Prostate gland (tissue), 2 donors: ENCODE measurements around the gene M1AP. TPM values are rescaled to one million over a fixed set of nuclear protein-coding genes. Genes with fewer than 3 reads are reported as not detected.

ENCODE experiments used
- DNase-seq: peaks from one replicate; pipeline ENCODE4 v3.0.0-alpha.2; 2019; ENCODE audit warnings: low spot score
- H3K27ac ChIP-seq, 2 donors: fragments of 200-600 bp; sonication (generic); 2 replicates each; pipeline ENCODE4 v1.5.1; 2017 to 2019
- H3K27me3 ChIP-seq: fragments of 200-600 bp; sonication (generic); replicated peaks from 2 replicates; pipeline ENCODE4 v1.5.1; 2019; ENCODE audit not compliant: insufficient read depth
- H3K36me3 ChIP-seq, 2 donors: fragments of 200-600 bp; sonication (generic); 1 replicate in 1 of 2; 2 replicates in 1 of 2; pipeline versions ENCODE4 v1.5.1 to v1.8.1; 2017 to 2019
- H3K4me1 ChIP-seq: fragments of 200-600 bp; sonication (generic); replicated peaks from 2 replicates; pipeline ENCODE4 v1.5.1; 2019
- H3K4me3 ChIP-seq, 2 donors: fragments of 200-600 bp; sonication (generic); 2 replicates each; pipeline ENCODE4 v1.5.1; 2017 to 2019
- H3K9me3 ChIP-seq: fragments of 200-600 bp; sonication (generic); 2 replicates; pipeline ENCODE4 v1.5.1; 2017
- POLR2A ChIP-seq: fragments of 450-650 bp; IDR thresholded peaks from one replicate; pipeline ENCODE4 v1.6.1; 2016; ENCODE audit warnings: antibody characterized with exemption, mild to moderate bottlenecking
- POLR2AphosphoS5 ChIP-seq: sonication (generic); formaldehyde crosslinking; IDR thresholded peaks from one replicate; pipeline ENCODE4 v1.6.1; 2017; ENCODE audit warnings: antibody characterized with exemption
- WGBS: methylation state at CpG from one replicate; pipeline ENCODE4 v1.1.5; 2018; 5-methylcytosine and 5-hydroxymethylcytosine counted together
- intact Hi-C: fragments of 100-400 bp; cut with DNase I; formaldehyde crosslinking; loops from one replicate; pipeline ENCODE4 v1.14.2; 2022
- total RNA-seq, 2 donors: library from RNA; depleted of rRNA; stranded (reverse); fragments of >200 nt; gene quantifications; one replicate each; pipeline ENCODE4 v1.1.0, GENCODE V29; 2016
- TF ChIP-seq, protein P1 (sequence below), 4 experiments: fragments of 200-600 bp in 2 of 4; fragments of 450-650 bp in 2 of 4; sonication (generic) in 2 of 4; IDR thresholded peaks; 1 replicate in 3 of 4; 2 replicates in 1 of 4; pipeline ENCODE4 v1.5.1; 2016 to 2019; ENCODE audit warnings: antibody characterized with exemption in 4 of 4, mild to moderate bottlenecking in 2 of 4, moderate library complexity in 2 of 4

The M1AP gene
- total RNA-seq, 2 donors from 2014 or later = 0.18 to 10.9 TPM

DNA sequence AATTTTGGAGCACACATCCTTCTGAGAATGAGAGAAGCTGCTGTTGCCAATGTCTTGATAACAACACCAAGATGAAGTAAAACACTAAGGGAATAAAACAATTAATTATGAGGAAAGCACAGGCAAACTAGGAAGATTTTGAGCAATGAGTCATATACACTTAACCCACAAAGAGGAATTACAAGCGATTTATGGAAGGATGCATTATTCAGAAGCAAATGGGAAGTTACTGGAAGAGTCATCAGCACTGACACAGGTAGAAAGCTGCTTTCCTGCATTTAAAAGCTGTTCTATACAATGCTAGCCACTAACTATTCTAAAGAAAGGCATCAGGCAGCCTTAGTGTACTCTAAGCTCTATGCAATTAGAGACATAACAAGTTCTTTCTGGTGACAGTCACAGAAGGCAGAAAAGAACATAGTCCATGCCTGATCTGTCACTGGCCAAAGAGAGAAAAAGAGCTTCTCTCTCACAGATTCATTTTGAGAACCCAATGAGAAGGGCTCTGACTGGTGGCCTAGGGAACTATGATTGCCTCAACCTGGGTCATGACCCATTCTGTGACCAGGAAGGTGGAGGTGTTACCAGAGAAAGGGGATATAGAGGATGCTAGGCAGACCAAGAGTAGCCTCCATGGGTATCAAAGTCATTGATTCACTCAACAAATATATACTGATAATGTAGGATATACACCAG is 45.4 kb downstream of the M1AP start:
- Histone ChIP-seq H3K4me3 (no peak overlapping the region), H3K36me3 (no peaks in the 10 kb centered on the region), H3K27ac (no peak overlapping the region), H3K27me3 (no peaks in the 10 kb centered on the region), H3K9me3 (no peaks in the 10 kb centered on the region), H3K4me1 (no peaks in the 10 kb centered on the region)
- TF ChIP-seq POLR2AphosphoS5 (no peak), POLR2A (no peak)
- TF ChIP-seq, protein P1, sequence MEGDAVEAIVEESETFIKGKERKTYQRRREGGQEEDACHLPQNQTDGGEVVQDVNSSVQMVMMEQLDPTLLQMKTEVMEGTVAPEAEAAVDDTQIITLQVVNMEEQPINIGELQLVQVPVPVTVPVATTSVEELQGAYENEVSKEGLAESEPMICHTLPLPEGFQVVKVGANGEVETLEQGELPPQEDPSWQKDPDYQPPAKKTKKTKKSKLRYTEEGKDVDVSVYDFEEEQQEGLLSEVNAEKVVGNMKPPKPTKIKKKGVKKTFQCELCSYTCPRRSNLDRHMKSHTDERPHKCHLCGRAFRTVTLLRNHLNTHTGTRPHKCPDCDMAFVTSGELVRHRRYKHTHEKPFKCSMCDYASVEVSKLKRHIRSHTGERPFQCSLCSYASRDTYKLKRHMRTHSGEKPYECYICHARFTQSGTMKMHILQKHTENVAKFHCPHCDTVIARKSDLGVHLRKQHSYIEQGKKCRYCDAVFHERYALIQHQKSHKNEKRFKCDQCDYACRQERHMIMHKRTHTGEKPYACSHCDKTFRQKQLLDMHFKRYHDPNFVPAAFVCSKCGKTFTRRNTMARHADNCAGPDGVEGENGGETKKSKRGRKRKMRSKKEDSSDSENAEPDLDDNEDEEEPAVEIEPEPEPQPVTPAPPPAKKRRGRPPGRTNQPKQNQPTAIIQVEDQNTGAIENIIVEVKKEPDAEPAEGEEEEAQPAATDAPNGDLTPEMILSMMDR (IDR thresholded peaks at IDR 0.05) = no peak
- 47% methylated on average over 1 of the region's 1 CpG for WGBS
- intact Hi-C loops = no loop called here
- no peak for DNase-seq

GRCh38 chr2:74599676-74600075 is 48.5 kb downstream of the M1AP start:
- H3K4me3 ChIP-seq = no peak overlapping the region
- WGBS = 45% methylated on average over 3 of the region's 3 CpGs
- no peaks in the 10 kb centered on the region for H3K9me3 ChIP-seq
- H3K27me3 ChIP-seq = no peaks in the 10 kb centered on the region
- TF ChIP-seq, protein P1 (IDR thresholded peaks at IDR 0.05) = no peak
- DNase-seq = no peak
- H3K27ac ChIP-seq = no peak overlapping the region
- no peaks in the 10 kb centered on the region for H3K36me3 ChIP-seq
- H3K4me1 ChIP-seq = no peaks in the 10 kb centered on the region
- intact Hi-C loops = no loop called here

DNA sequence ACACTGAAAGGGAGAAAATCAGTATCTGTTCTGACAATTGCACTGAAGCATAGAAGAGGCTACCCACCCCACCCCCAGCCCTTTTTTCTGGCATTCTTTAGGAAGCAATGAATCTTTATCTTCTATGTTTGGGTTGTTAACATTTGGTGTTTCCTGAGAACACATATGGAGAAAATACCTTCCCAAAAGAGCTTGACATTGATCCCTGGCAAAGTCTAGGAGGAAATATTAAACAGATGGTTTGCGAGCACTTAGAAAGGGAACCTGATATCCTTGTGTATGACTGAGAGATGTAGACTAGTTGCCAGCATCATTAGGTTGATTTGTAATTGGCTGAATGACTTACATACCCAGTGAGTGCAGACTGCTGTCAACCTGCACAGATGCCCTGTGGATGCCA is 50.7 kb downstream of the M1AP start:
- Histone ChIP-seq H3K27ac (no peak overlapping the region), H3K4me3 (no peak overlapping the region), H3K27me3 (peaks cover 3% of the 10 kb centered on the region), H3K9me3 (no peaks in the 10 kb centered on the region), H3K36me3 (no peaks in the 10 kb centered on the region), H3K4me1 (no peaks in the 10 kb centered on the region)
- 11% methylated on average over 1 of the region's 1 CpG for WGBS
- intact Hi-C loops = no loop called here
- TF ChIP-seq POLR2A (no peak), POLR2AphosphoS5 (no peak)
- TF ChIP-seq, protein P1 (IDR thresholded peaks at IDR 0.05) = no peak
- DNase-seq = no peak

DNA sequence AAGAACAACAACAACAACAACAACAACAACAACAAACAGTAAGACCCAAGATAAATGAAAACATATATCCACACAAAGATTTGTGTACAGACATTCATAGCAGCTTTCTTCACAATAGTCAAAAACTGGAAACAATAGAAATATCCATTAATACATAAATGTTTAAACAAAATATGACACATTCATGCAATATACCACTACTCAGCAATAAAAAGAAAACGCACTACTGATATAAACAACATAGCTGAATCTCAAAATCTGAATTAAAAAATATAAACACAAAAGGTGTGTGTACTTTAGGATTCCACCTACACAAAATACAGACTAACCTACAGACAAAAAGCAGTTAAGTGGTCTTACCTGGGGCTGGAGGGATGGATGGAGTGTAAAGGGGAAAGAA is 51.5 kb downstream of the M1AP start:
- peaks cover 3% of the 10 kb centered on the region for H3K27me3 ChIP-seq
- intact Hi-C loops = no loop called here
- TF ChIP-seq POLR2AphosphoS5 (no peak), POLR2A (no peak)
- TF ChIP-seq, protein P1 (IDR thresholded peaks at IDR 0.05) = no peak
- H3K36me3 ChIP-seq = no peaks in the 10 kb centered on the region
- no peak overlapping the region for H3K27ac ChIP-seq
- H3K9me3 ChIP-seq = no peaks in the 10 kb centered on the region
- DNase-seq = no peak
- H3K4me3 ChIP-seq = no peak overlapping the region
- WGBS = 32% methylated on average over 1 of the region's 1 CpG
- H3K4me1 ChIP-seq = no peaks in the 10 kb centered on the region
